ENCODE data around the gene SPTA1.

The SPTA1 gene

DNA sequence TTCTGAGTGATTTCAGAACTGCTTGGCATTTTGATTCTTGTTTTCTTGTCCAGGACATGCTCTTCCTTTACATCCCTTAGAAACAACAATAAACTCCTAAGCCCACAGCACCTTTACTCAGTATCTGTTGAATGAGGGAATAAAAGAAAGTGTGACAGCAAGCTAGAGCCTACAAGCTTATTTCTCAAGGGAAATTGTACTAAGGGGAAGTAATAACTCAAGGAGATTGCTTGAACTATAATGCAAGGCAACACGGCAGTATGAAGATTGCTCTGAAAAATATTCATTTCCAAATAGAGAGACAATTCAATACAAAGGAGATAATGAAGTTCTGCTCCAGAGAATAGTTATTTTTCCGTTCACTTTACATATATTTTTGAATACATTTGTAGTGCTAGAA, 122.7 kb downstream of the SPTA1 start:
- no peak for DNase-seq

All from activated CD4-positive, CD25-positive, alpha-beta regulatory T cell treated with anti-CD3 and anti-CD28 coated beads, Interleukin-2, amount 50 U/mL, for 72 hours (primary cell).